Astrocyte (in vitro differentiated cells and primary cell): Measurements from ENCODE around the gene PFKFB2. TPM values are rescaled to one million over a fixed set of nuclear protein-coding genes. Genes with fewer than 3 reads are reported as not detected.

Experiments
- DNase-seq: peaks from one replicate; pipeline ENCODE4 v3.0.0-alpha.2; 2010; ENCODE audit warnings: low read depth
- FAIRE-seq: peaks from 2 replicates; lab custom pipeline; 2011; peaks lifted over from hg19 to GRCh38; lab: Jason Lieb, UNC
- H2AFZ ChIP-seq: 2 replicates; pipeline ENCODE4 v1.6.0; 2012; ENCODE audit warnings: low read depth, low read length, inconsistent platforms
- H3K27ac ChIP-seq: 2 replicates; pipeline ENCODE4 v1.5.1; 2011; ENCODE audit warnings: low read depth, low read length, inconsistent platforms
- H3K27me3 ChIP-seq: 2 replicates; pipeline ENCODE4 v1.6.0; 2011; ENCODE audit warnings: low read length, inconsistent platforms; ENCODE audit not compliant: insufficient read depth
- H3K36me3 ChIP-seq: 2 replicates; pipeline ENCODE4 v1.5.1; 2011; ENCODE audit warnings: low read length, inconsistent platforms; ENCODE audit not compliant: insufficient read depth
- H3K4me1 ChIP-seq: 2 replicates; pipeline ENCODE4 v1.5.1; 2011; ENCODE audit warnings: low read length, inconsistent platforms; ENCODE audit not compliant: insufficient read depth
- H3K4me2 ChIP-seq: 2 replicates; pipeline ENCODE4 v1.6.0; 2012; ENCODE audit warnings: low read length, inconsistent platforms
- H3K4me3 ChIP-seq: 2 replicates; pipeline ENCODE4 v1.5.1; 2011; ENCODE audit warnings: low read depth, mild to moderate bottlenecking, low read length, inconsistent platforms; ENCODE audit not compliant: insufficient read depth
- H3K79me2 ChIP-seq: 2 replicates; pipeline ENCODE4 v1.6.0; 2012; ENCODE audit warnings: mild to moderate bottlenecking, low read length, inconsistent platforms; ENCODE audit not compliant: insufficient read depth
- H3K9ac ChIP-seq: 2 replicates; pipeline ENCODE4 v1.6.0; 2012; ENCODE audit warnings: mild to moderate bottlenecking, low read length, inconsistent platforms
- H3K9me3 ChIP-seq: 2 replicates; pipeline ENCODE4 v1.5.1; 2012; ENCODE audit warnings: low read depth, mild to moderate bottlenecking, low read length, inconsistent platforms; ENCODE audit not compliant: insufficient read depth
- H4K20me1 ChIP-seq: 2 replicates; pipeline ENCODE4 v1.6.0; 2012; ENCODE audit warnings: low read length, inconsistent platforms; ENCODE audit not compliant: insufficient read depth
- H3K27ac Mint-ChIP-seq: one replicate; pipeline ENCODE4 v1.8.0; 2021; ENCODE audit warnings: mild to moderate bottlenecking, mixed read lengths; ENCODE audit not compliant: unreplicated experiment
- H3K27me3 Mint-ChIP-seq: one replicate; pipeline ENCODE4 v1.8.0; 2021; ENCODE audit warnings: low read depth, mixed read lengths; ENCODE audit not compliant: unreplicated experiment
- H3K36me3 Mint-ChIP-seq: one replicate; pipeline ENCODE4 v1.8.0; 2021; ENCODE audit warnings: low read depth, mixed read lengths; ENCODE audit not compliant: unreplicated experiment
- H3K4me1 Mint-ChIP-seq: one replicate; pipeline ENCODE4 v1.8.0; 2021; ENCODE audit warnings: low read depth, mixed read lengths; ENCODE audit not compliant: unreplicated experiment
- H3K4me3 Mint-ChIP-seq: one replicate; pipeline ENCODE4 v1.8.0; 2021; ENCODE audit warnings: mild to moderate bottlenecking, moderate library complexity, mixed read lengths; ENCODE audit not compliant: unreplicated experiment
- H3K9me3 Mint-ChIP-seq: one replicate; pipeline ENCODE4 v1.8.0; 2021; ENCODE audit warnings: mild to moderate bottlenecking, mixed read lengths; ENCODE audit not compliant: unreplicated experiment
- EZH2 ChIP-seq: IDR thresholded peaks from 2 replicates; pipeline ENCODE4 v1.6.1; 2012; ENCODE audit warnings: mild to moderate bottlenecking, low read length, inconsistent platforms; ENCODE audit not compliant: insufficient read depth
- total RNA-seq: library from RNA; stranded (reverse); gene quantifications from 2 replicates; pipeline ENCODE4 v1.2.1, GENCODE V29; 2021
- TF ChIP-seq, protein P1 (sequence below): IDR thresholded peaks from 2 replicates; pipeline ENCODE4 v1.5.1; 2011; ENCODE audit warnings: low read depth, mild to moderate bottlenecking, inconsistent platforms, low read length, moderate library complexity; ENCODE audit not compliant: insufficient read depth

PFKFB2 gene
- total RNA-seq, 1 donor from 2014 or later: 6.2 TPM

DNA sequence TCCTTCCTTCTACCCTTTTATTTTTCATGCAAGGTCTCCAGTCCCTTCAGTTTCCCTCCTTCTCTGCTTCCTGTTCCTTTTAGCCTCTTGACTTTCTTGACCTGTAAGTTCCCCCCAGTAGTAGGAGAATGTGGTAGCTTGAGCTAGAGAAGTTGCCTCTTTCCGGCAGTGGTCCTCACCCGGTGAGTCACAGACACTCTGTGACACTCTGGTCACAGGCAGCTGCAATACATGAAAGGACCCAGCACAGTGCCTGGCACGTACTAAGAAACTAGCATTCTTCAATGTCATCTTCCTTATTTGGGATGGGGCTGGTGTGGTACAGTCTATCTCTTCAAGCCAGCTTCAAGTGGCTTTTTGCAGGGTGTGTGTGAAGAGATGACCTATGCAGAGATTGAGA, 16.0 kb downstream of the PFKFB2 start:
- Mint-ChIP-seq H3K36me3 (peaks cover 20% of the 10 kb centered on the region), H3K9me3 (peaks cover 3% of the 10 kb centered on the region)

DNA sequence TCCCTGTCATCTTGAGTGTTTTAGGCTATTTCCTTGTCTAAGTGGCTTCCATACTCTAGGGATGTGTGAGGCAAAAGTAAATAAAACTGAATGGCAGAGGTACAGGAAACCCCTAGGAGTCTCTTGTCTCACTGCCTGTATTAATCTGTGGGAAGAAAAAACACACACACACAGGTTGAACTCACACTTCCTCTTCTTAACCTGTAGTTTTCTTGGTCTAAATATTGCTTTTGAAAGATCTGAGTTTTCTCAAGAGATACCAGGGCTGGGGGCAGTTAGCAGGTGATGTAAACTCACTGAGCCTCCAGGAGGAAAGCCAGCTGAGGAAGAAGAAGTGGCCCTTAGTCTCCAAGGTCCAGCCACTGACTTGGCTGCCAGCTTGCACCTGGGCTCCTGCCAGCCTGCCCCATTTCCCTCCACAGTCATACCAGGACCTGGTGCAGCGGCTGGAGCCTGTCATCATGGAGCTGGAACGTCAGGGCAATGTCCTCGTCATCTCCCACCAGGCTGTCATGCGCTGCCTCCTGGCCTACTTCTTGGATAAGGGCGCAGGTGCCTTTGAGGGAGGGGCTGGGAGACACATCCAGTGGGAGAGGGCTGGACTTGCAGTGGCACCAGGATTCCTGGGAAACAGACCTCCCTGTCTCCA, 16.9 kb downstream of the PFKFB2 start:
- peaks cover 2% of the 10 kb centered on the region for H3K27me3 Mint-ChIP-seq
- Histone ChIP-seq H3K36me3 (no peaks in the 10 kb centered on the region), H3K4me1 (no peaks in the 10 kb centered on the region), H3K27me3 (no peaks in the 10 kb centered on the region), H3K4me2 (no peak overlapping the region), H4K20me1 (no peaks in the 10 kb centered on the region), H3K9me3 (no peaks in the 10 kb centered on the region), H3K4me3 (no peak overlapping the region), H3K27ac (no peak overlapping the region), H3K79me2 (no peaks in the 10 kb centered on the region), H3K9ac (no peak overlapping the region), H2AFZ (no peak overlapping the region)
- no peak for DNase-seq
- no peak for TF ChIP-seq EZH2
- TF ChIP-seq, protein P1, sequence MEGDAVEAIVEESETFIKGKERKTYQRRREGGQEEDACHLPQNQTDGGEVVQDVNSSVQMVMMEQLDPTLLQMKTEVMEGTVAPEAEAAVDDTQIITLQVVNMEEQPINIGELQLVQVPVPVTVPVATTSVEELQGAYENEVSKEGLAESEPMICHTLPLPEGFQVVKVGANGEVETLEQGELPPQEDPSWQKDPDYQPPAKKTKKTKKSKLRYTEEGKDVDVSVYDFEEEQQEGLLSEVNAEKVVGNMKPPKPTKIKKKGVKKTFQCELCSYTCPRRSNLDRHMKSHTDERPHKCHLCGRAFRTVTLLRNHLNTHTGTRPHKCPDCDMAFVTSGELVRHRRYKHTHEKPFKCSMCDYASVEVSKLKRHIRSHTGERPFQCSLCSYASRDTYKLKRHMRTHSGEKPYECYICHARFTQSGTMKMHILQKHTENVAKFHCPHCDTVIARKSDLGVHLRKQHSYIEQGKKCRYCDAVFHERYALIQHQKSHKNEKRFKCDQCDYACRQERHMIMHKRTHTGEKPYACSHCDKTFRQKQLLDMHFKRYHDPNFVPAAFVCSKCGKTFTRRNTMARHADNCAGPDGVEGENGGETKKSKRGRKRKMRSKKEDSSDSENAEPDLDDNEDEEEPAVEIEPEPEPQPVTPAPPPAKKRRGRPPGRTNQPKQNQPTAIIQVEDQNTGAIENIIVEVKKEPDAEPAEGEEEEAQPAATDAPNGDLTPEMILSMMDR: no peak
- H3K4me3 Mint-ChIP-seq: no peak overlapping the region
- H3K27ac Mint-ChIP-seq: no peak overlapping the region
- no peak for FAIRE-seq
- H3K4me1 Mint-ChIP-seq: no peaks in the 10 kb centered on the region
- peaks cover 3% of the 10 kb centered on the region for H3K9me3 Mint-ChIP-seq
- H3K36me3 Mint-ChIP-seq: peaks cover 16% of the 10 kb centered on the region

More for the DNA sequence above, 16.0 kb downstream of the PFKFB2 start:
- Histone ChIP-seq H3K9ac (no peak overlapping the region), H3K4me2 (no peak overlapping the region), H4K20me1 (no peaks in the 10 kb centered on the region), H3K27ac (no peak overlapping the region), H2AFZ (no peak overlapping the region), H3K36me3 (no peaks in the 10 kb centered on the region), H3K9me3 (no peaks in the 10 kb centered on the region), H3K4me3 (no peak overlapping the region), H3K27me3 (no peaks in the 10 kb centered on the region), H3K79me2 (no peaks in the 10 kb centered on the region), H3K4me1 (no peaks in the 10 kb centered on the region)
- H3K4me3 Mint-ChIP-seq: no peak overlapping the region
- H3K27ac Mint-ChIP-seq: no peak overlapping the region
- peaks cover 2% of the 10 kb centered on the region for H3K27me3 Mint-ChIP-seq
- FAIRE-seq: no peak
- DNase-seq: no peak
- no peak for TF ChIP-seq EZH2
- TF ChIP-seq, protein P1: no peak
- H3K4me1 Mint-ChIP-seq: no peaks in the 10 kb centered on the region

DNA sequence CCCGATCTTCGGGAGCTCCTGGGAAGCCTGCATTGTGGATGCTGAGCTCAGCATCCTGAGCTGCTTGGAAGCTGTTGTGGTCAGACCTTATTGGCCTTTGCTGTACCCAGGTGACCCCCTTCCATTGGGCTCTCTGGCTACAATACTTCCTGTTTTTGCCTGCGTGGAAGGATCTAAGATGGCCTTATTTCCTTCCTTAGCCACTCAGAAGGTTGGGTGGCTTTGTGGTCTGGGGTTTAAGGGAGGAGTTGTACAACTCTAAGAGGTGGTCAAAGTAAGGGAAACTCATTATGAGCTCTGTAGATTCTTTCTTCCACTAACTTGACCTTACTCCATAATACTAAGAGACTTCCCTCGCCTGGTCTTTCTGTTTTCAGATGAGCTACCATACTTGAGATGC, 17.7 kb downstream of the PFKFB2 start:
- no peak overlapping the region for H3K4me2 ChIP-seq
- no peak overlapping the region for H3K9ac ChIP-seq
- no peak for FAIRE-seq
- no peak overlapping the region for H3K4me3 ChIP-seq
- TF ChIP-seq, protein P1: no peak
- TF ChIP-seq EZH2: no peak
- Mint-ChIP-seq H3K36me3 (peaks cover 14% of the 10 kb centered on the region), H3K9me3 (peaks cover 3% of the 10 kb centered on the region), H3K4me1 (no peaks in the 10 kb centered on the region), H3K4me3 (no peak overlapping the region), H3K27me3 (peaks cover 2% of the 10 kb centered on the region), H3K27ac (no peak overlapping the region)
- H3K27me3 ChIP-seq: no peaks in the 10 kb centered on the region
- no peaks in the 10 kb centered on the region for H3K79me2 ChIP-seq
- H3K4me1 ChIP-seq: no peaks in the 10 kb centered on the region
- DNase-seq: no peak
- no peak overlapping the region for H2AFZ ChIP-seq
- H4K20me1 ChIP-seq: no peaks in the 10 kb centered on the region
- H3K9me3 ChIP-seq: no peaks in the 10 kb centered on the region
- no peaks in the 10 kb centered on the region for H3K36me3 ChIP-seq
- no peak overlapping the region for H3K27ac ChIP-seq
